Neural cell (in vitro differentiated cells): ENCODE data around the gene GNG7. TPM values are rescaled to one million over a fixed set of nuclear protein-coding genes. Genes with fewer than 3 reads are reported as not detected.

Source experiments
- H2AFZ ChIP-seq: fragments of 200-600, 300-800 bp; sonication (generic), shearing (Covaris generic); 2 replicates; pipeline ENCODE4 v1.6.0; 2014; ENCODE audit warnings: low read depth, mild to moderate bottlenecking, antibody characterized with exemption, low read length, moderate library complexity
- H3F3A ChIP-seq: fragments of 200-600 bp; shearing (Covaris generic); 2 replicates; pipeline ENCODE4 v1.6.1; 2016; ENCODE audit warnings: mild to moderate bottlenecking, moderate library complexity, mixed read lengths, antibody characterized with exemption, low read length; ENCODE audit not compliant: insufficient read depth, poor library complexity, severe bottlenecking
- H3K27ac ChIP-seq: fragments of 200-600, 300-800 bp; sonication (generic), shearing (Covaris generic); 2 replicates; pipeline ENCODE4 v1.5.1; 2014; ENCODE audit warnings: mild to moderate bottlenecking, low read length, moderate library complexity
- H3K27me3 ChIP-seq: fragments of 300-800, 200-600 bp; sonication (generic), shearing (Covaris generic); 2 replicates; pipeline ENCODE4 v1.6.0; 2014; ENCODE audit warnings: mild to moderate bottlenecking, low read depth, low read length, moderate library complexity; ENCODE audit not compliant: insufficient read depth
- H3K36me3 ChIP-seq: fragments of 300-800, 200-600 bp; sonication (generic), shearing (Covaris generic); 2 replicates; pipeline ENCODE4 v1.5.1; 2014; ENCODE audit warnings: mild to moderate bottlenecking, antibody characterized with exemption, low read length, moderate library complexity; ENCODE audit not compliant: insufficient read depth
- H3K4me2 ChIP-seq: fragments of 300-800, 200-600 bp; sonication (generic), shearing (Covaris generic); 2 replicates; pipeline ENCODE4 v1.6.0; 2014; ENCODE audit warnings: mild to moderate bottlenecking, low read length
- H3K4me3 ChIP-seq: fragments of 300-800, 200-600 bp; sonication (generic), shearing (Covaris generic); 2 replicates; pipeline ENCODE4 v1.5.1; 2014; ENCODE audit warnings: mild to moderate bottlenecking, low read length, moderate library complexity
- H3K79me2 ChIP-seq: fragments of 200-600 bp; shearing (Covaris generic); replicated peaks from 2 replicates; pipeline ENCODE4 v1.6.0; 2014; ENCODE audit warnings: mild to moderate bottlenecking, low read length, moderate library complexity; ENCODE audit not compliant: insufficient read depth
- H3K9ac ChIP-seq: fragments of 300-800, 200-600 bp; sonication (generic), shearing (Covaris generic); 2 replicates; pipeline ENCODE4 v1.6.1; 2016; ENCODE audit warnings: mild to moderate bottlenecking, low read length, mixed read lengths
- H3K9me2 ChIP-seq: fragments of 200-600 bp; shearing (Covaris generic); 2 replicates; pipeline ENCODE4 v1.6.1; 2016; ENCODE audit warnings: mild to moderate bottlenecking, low read length, mixed read lengths; ENCODE audit not compliant: insufficient read depth
- H3K9me3 ChIP-seq: fragments of 200-600, 300-800 bp; sonication (generic), shearing (Covaris generic); 2 replicates; pipeline ENCODE4 v1.6.1; 2016; ENCODE audit warnings: mild to moderate bottlenecking, mixed run types, low read length, moderate library complexity, mixed read lengths
- H4K20me1 ChIP-seq: fragments of 200-600 bp; shearing (Covaris generic); 2 replicates; pipeline ENCODE4 v1.6.1; 2016; ENCODE audit warnings: mild to moderate bottlenecking, mixed run types; ENCODE audit not compliant: insufficient read depth
- EP300 ChIP-seq: fragments of 450-650 bp; conservative IDR thresholded peaks from 2 replicates; pipeline ENCODE4 v1.6.1; 2014; ENCODE audit warnings: antibody characterized with exemption, mild to moderate bottlenecking, moderate library complexity; ENCODE audit not compliant: poor library complexity, severe bottlenecking
- EZH2 ChIP-seq: fragments of 200-600, 300-800 bp; shearing (Covaris generic), sonication (generic); IDR thresholded peaks from 2 replicates; pipeline ENCODE4 v1.6.1; 2014; ENCODE audit warnings: antibody characterized with exemption, low read length, borderline replicate concordance, mild to moderate bottlenecking; ENCODE audit not compliant: insufficient read depth, poor library complexity, severe bottlenecking
- MXI1 ChIP-seq: fragments of 450-650 bp; conservative IDR thresholded peaks from 2 replicates; pipeline ENCODE4 v1.6.1; 2014; ENCODE audit warnings: antibody characterized with exemption, mild to moderate bottlenecking; ENCODE audit not compliant: poor library complexity, severe bottlenecking
- POLR2AphosphoS5 ChIP-seq: IDR thresholded peaks from 2 replicates; pipeline ENCODE4 v1.6.1; 2012
- RAD21 ChIP-seq: fragments of 450-650 bp; conservative IDR thresholded peaks from 2 replicates; pipeline ENCODE4 v1.6.1; 2014; ENCODE audit warnings: antibody characterized with exemption, mild to moderate bottlenecking, moderate library complexity
- SMC3 ChIP-seq: fragments of 450-650 bp; conservative IDR thresholded peaks from 2 replicates; pipeline ENCODE4 v1.6.1; 2014; ENCODE audit warnings: antibody characterized with exemption, mild to moderate bottlenecking, moderate library complexity; ENCODE audit not compliant: poor library complexity
- TAF1 ChIP-seq: IDR thresholded peaks from 2 replicates; pipeline ENCODE4 v1.6.1; 2012; ENCODE audit warnings: low read depth
- polyA plus RNA-seq: library from polyadenylated mRNA; depleted of rRNA; stranded (reverse); fragments of >200 nt; gene quantifications from 2 replicates; pipeline ENCODE4 v1.2.3, GENCODE V29; 2014
- TF ChIP-seq, protein P1 (sequence below): fragments of 450-650 bp; IDR thresholded peaks from 2 replicates; pipeline ENCODE4 v1.5.1; 2014; ENCODE audit warnings: antibody characterized with exemption, mild to moderate bottlenecking, moderate library complexity; ENCODE audit not compliant: poor library complexity, severe bottlenecking
- TF ChIP-seq, protein P2 (sequence below): IDR thresholded peaks from 2 replicates; pipeline ENCODE4 v1.6.1; 2012; ENCODE audit warnings: borderline replicate concordance

The GNG7 gene
- polyA plus RNA-seq, 1 donor from 2014 or later, result 3.0 TPM

DNA sequence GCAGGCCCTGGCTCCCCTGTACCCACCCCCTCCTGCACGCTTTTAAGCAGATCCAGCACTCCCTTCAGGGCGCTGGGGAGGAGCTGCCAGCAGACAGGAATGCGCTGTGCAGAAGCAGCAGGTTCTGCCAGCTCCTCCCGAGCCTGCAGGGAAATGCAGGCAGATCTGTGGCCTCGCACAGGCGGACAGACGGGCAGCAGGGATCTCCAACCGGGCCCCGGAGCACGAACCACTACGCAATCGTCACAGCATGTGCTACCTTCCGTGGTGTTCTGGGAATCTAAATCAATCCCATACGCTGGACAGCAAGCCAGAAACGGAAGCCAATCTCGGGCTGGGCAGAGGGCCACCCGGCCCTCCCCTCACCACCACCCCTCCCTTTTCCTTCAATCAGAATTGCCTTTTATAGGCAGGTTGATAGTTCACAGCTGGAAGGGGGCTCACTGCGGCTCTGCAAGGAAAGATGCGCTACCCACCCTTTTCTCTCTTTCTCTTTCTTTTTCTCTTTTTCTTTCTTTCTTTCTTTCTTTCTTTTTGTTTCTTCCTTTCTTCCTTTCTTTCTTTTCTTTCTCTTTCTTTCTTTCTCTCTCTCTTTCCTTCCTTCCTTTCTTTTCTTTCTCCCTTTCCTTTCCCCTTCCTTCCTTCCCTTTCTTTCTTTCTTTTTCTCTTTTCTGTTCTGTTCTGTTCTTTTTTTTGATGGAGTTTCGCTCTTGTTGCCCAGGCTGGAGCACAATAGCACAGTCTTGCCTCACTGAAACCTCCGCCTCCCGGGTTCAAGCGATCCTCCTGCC lies 99.9 kb downstream of the GNG7 start:
- Histone ChIP-seq H2AFZ (no peak overlapping the region), H3K27ac (no peak overlapping the region), H3K27me3 (no peaks in the 10 kb centered on the region), H3K36me3 (no peaks in the 10 kb centered on the region), H3K79me2 (no peaks in the 10 kb centered on the region), H4K20me1 (no peaks in the 10 kb centered on the region), H3F3A (no peaks in the 10 kb centered on the region), H3K9ac (peak overlapping the region; percentile 20), H3K4me3 (peak overlapping the region; percentile 34), H3K9me2 (no peaks in the 10 kb centered on the region), H3K4me2 (no peak overlapping the region), H3K9me3 (peaks cover 3% of the 10 kb centered on the region)
- TF ChIP-seq EP300 (no peak), MXI1 (no peak), POLR2AphosphoS5 (no peak), SMC3 (no peak), TAF1 (no peak), EZH2 (no peak), RAD21 (no peak)
- TF ChIP-seq, protein P1, sequence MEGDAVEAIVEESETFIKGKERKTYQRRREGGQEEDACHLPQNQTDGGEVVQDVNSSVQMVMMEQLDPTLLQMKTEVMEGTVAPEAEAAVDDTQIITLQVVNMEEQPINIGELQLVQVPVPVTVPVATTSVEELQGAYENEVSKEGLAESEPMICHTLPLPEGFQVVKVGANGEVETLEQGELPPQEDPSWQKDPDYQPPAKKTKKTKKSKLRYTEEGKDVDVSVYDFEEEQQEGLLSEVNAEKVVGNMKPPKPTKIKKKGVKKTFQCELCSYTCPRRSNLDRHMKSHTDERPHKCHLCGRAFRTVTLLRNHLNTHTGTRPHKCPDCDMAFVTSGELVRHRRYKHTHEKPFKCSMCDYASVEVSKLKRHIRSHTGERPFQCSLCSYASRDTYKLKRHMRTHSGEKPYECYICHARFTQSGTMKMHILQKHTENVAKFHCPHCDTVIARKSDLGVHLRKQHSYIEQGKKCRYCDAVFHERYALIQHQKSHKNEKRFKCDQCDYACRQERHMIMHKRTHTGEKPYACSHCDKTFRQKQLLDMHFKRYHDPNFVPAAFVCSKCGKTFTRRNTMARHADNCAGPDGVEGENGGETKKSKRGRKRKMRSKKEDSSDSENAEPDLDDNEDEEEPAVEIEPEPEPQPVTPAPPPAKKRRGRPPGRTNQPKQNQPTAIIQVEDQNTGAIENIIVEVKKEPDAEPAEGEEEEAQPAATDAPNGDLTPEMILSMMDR, result no peak
- TF ChIP-seq, protein P2, sequence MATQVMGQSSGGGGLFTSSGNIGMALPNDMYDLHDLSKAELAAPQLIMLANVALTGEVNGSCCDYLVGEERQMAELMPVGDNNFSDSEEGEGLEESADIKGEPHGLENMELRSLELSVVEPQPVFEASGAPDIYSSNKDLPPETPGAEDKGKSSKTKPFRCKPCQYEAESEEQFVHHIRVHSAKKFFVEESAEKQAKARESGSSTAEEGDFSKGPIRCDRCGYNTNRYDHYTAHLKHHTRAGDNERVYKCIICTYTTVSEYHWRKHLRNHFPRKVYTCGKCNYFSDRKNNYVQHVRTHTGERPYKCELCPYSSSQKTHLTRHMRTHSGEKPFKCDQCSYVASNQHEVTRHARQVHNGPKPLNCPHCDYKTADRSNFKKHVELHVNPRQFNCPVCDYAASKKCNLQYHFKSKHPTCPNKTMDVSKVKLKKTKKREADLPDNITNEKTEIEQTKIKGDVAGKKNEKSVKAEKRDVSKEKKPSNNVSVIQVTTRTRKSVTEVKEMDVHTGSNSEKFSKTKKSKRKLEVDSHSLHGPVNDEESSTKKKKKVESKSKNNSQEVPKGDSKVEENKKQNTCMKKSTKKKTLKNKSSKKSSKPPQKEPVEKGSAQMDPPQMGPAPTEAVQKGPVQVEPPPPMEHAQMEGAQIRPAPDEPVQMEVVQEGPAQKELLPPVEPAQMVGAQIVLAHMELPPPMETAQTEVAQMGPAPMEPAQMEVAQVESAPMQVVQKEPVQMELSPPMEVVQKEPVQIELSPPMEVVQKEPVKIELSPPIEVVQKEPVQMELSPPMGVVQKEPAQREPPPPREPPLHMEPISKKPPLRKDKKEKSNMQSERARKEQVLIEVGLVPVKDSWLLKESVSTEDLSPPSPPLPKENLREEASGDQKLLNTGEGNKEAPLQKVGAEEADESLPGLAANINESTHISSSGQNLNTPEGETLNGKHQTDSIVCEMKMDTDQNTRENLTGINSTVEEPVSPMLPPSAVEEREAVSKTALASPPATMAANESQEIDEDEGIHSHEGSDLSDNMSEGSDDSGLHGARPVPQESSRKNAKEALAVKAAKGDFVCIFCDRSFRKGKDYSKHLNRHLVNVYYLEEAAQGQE, result no peak

DNA sequence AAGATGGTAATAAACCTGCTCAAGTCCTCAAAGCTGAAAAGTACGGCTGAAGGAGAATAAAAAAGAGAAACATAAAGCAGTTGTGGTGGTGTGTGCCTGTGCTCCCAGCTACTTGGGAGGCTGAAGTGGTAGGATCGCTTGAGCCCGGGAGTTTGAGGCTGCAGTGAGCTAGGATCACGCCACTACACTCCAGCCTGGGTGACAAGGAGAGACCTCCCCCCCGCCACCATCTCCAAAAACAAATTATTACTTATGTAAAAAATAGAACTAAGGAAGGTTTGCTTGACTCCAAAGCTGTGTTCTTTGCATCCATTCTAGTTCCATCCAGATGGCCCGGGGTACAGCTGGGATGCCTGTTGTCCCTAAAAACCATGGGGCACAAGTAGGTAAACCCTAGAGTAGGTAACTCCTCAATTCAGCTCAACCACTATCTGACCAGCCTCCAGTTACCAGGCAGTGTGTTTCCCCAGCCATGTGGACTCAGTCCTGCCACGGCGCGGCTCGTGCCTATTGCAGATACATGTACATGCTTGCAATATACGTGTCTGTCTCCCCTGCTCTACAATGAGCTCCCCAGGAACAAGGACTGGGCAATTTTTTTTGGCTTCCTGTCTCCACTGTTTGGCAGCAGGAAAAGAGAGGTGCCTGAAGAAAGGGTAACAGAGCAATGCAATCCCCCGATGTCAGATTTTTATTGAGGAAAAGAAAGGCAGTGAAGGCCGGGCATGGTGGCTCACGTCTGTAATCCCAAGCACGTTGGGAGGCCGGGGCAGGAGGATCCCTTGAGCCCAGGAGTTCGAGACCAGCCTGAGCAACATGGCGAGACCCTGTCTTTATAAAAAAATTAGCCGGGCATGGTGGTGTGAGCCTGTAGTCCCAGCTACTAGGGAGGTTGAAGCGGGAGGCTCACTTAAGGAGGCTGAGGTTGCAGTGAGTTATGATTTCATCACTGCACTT lies 101.3 kb downstream of the GNG7 start:
- TF ChIP-seq EZH2 (no peak), SMC3 (no peak), RAD21 (no peak), TAF1 (no peak), EP300 (no peak), MXI1 (no peak), POLR2AphosphoS5 (no peak)
- TF ChIP-seq, protein P2, result no peak
- TF ChIP-seq, protein P1, result no peak
- Histone ChIP-seq H3K9ac (no peak overlapping the region), H3K27ac (no peak overlapping the region), H3K4me3 (no peak overlapping the region), H3K79me2 (no peaks in the 10 kb centered on the region), H2AFZ (no peak overlapping the region), H3K9me3 (peaks cover 3% of the 10 kb centered on the region), H3K9me2 (no peaks in the 10 kb centered on the region), H3K27me3 (no peaks in the 10 kb centered on the region), H3K4me2 (no peak overlapping the region), H4K20me1 (no peaks in the 10 kb centered on the region), H3K36me3 (no peaks in the 10 kb centered on the region), H3F3A (no peaks in the 10 kb centered on the region)
